Endothelial cell of umbilical vein (primary cell): ENCODE data around the gene COX7A2L.
A peak's percentile ranks its signal among the peaks of the same experiment; 100 is the strongest.

ENCODE experiments used
- CTCF ChIP-seq, 2 donors: IDR thresholded peaks; 1 replicate in 1 of 2; 2 replicates in 1 of 2; pipeline ENCODE4 v1.5.1; 2011; ENCODE audit warnings: low read length in 2 of 2, mild to moderate bottlenecking in 2 of 2, moderate library complexity in 2 of 2, control low read depth in 1 of 2, inconsistent platforms in 1 of 2, low read depth in 1 of 2; ENCODE audit not compliant: insufficient read depth in 1 of 2; ENCODE audit errors: extremely low read depth in 1 of 2
- EZH2 ChIP-seq: IDR thresholded peaks from 2 replicates; pipeline ENCODE4 v1.6.1; 2012; ENCODE audit warnings: borderline replicate concordance, low read depth, mild to moderate bottlenecking, moderate library complexity, low read length, inconsistent platforms; ENCODE audit not compliant: severe bottlenecking
- GATA2 ChIP-seq: IDR thresholded peaks from 2 replicates; pipeline ENCODE4 v1.7.0; 2011; ENCODE audit warnings: low read depth, mild to moderate bottlenecking, moderate library complexity, mixed read lengths, low read length; ENCODE audit not compliant: insufficient read length, insufficient read depth
- JUN ChIP-seq: IDR thresholded peaks from 2 replicates; pipeline ENCODE4 v1.6.1; 2011; ENCODE audit warnings: borderline replicate concordance, low read depth; ENCODE audit not compliant: insufficient read length, insufficient read depth
- MAX ChIP-seq: IDR thresholded peaks from 2 replicates; pipeline ENCODE4 v1.6.1; 2011; ENCODE audit not compliant: insufficient read depth, insufficient read length
- MYC ChIP-seq: IDR thresholded peaks from one replicate; pipeline ENCODE4 v1.6.1; 2011; ENCODE audit warnings: mild to moderate bottlenecking, low read depth, low read length
- POLR2A ChIP-seq: IDR thresholded peaks from 2 replicates; pipeline ENCODE4 v1.6.1; 2012; ENCODE audit warnings: low read depth, mild to moderate bottlenecking, control low read depth, low read length
- POLR2AphosphoS5 ChIP-seq: IDR thresholded peaks from 2 replicates; pipeline ENCODE4 v1.6.1; 2012; ENCODE audit warnings: low read depth, mild to moderate bottlenecking, control low read depth, low read length, moderate library complexity; ENCODE audit not compliant: insufficient read depth

GRCh38 chr2:42360890-42361727 is at the start of gene COX7A2L:
- TF ChIP-seq EZH2 (no peak), CTCF (IDR thresholded peaks at IDR 0.05; ENCODE audit: extremely low read depth in 1 of 2, insufficient read depth in 1 of 2, low read depth in 1 of 2, low read length in 2 of 2) (peak in 1 of 2 donors; percentile 33), POLR2AphosphoS5 (peak; percentile 75), POLR2A (peak; percentile 73), JUN (no peak), MYC (no peak), MAX (peak; percentile 47), GATA2 (no peak)
